Mammary epithelial cell (primary cell): ENCODE results near the gene CFP.

Experiments used
- CTCF ChIP-seq, 2 donors: IDR thresholded peaks in 1 of 2; conservative IDR thresholded peaks in 1 of 2; 2 replicates each; pipeline ENCODE4 v1.5.1; 2011 to 2012; ENCODE audit warnings: inconsistent platforms in 2 of 2, low read length in 2 of 2, mild to moderate bottlenecking in 2 of 2, control low read depth in 1 of 2, low read depth in 1 of 2; ENCODE audit not compliant: insufficient read depth in 1 of 2; ENCODE audit errors: extremely low read depth in 1 of 2
- EZH2 ChIP-seq: IDR thresholded peaks from 2 replicates; pipeline ENCODE4 v1.6.1; 2012; ENCODE audit warnings: low read length, inconsistent platforms, borderline replicate concordance

DNA sequence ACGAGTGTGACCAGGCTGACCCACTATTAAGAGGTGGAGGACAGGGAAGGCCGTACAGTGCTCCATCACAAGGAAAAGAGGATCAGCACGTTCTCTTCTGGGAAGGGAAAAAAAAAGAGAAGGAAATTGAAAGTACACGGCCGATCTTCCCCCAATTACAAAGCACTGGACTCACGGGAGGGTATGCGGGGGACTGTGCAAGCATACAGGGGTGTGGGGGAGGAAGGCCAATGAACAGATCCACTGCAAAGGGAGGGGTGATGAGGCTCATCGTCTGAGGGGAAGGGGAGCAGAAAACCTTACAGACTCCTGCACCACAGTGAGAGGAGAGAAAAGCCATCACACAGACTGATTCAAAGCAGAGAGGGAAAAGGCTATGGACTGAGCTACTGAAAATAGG lies 19.5 kb upstream of the CFP start:
- no peak for TF ChIP-seq CTCF (conservative IDR thresholded peaks at IDR 0.05 in 1 of 2, IDR thresholded peaks at IDR 0.05 in 1 of 2; ENCODE audit: extremely low read depth in 1 of 2, insufficient read depth in 1 of 2, low read depth in 1 of 2, low read length in 2 of 2)
- no peak for TF ChIP-seq EZH2
